Neural cell (in vitro differentiated cells): ENCODE measurements around the gene MYBPC3. TPM values are rescaled to one million over a fixed set of nuclear protein-coding genes. Genes with fewer than 3 reads are reported as not detected.

ENCODE experiments used
- H2AFZ ChIP-seq: fragments of 200-600, 300-800 bp; sonication (generic), shearing (Covaris generic); 2 replicates; pipeline ENCODE4 v1.6.0; 2014; ENCODE audit warnings: low read depth, mild to moderate bottlenecking, antibody characterized with exemption, low read length, moderate library complexity
- H3F3A ChIP-seq: fragments of 200-600 bp; shearing (Covaris generic); 2 replicates; pipeline ENCODE4 v1.6.1; 2016; ENCODE audit warnings: mild to moderate bottlenecking, moderate library complexity, mixed read lengths, antibody characterized with exemption, low read length; ENCODE audit not compliant: insufficient read depth, poor library complexity, severe bottlenecking
- H3K27ac ChIP-seq: fragments of 200-600, 300-800 bp; sonication (generic), shearing (Covaris generic); 2 replicates; pipeline ENCODE4 v1.5.1; 2014; ENCODE audit warnings: mild to moderate bottlenecking, low read length, moderate library complexity
- H3K27me3 ChIP-seq: fragments of 300-800, 200-600 bp; sonication (generic), shearing (Covaris generic); 2 replicates; pipeline ENCODE4 v1.6.0; 2014; ENCODE audit warnings: mild to moderate bottlenecking, low read depth, low read length, moderate library complexity; ENCODE audit not compliant: insufficient read depth
- H3K36me3 ChIP-seq: fragments of 300-800, 200-600 bp; sonication (generic), shearing (Covaris generic); 2 replicates; pipeline ENCODE4 v1.5.1; 2014; ENCODE audit warnings: mild to moderate bottlenecking, antibody characterized with exemption, low read length, moderate library complexity; ENCODE audit not compliant: insufficient read depth
- H3K4me2 ChIP-seq: fragments of 300-800, 200-600 bp; sonication (generic), shearing (Covaris generic); 2 replicates; pipeline ENCODE4 v1.6.0; 2014; ENCODE audit warnings: mild to moderate bottlenecking, low read length
- H3K4me3 ChIP-seq: fragments of 300-800, 200-600 bp; sonication (generic), shearing (Covaris generic); 2 replicates; pipeline ENCODE4 v1.5.1; 2014; ENCODE audit warnings: mild to moderate bottlenecking, low read length, moderate library complexity
- H3K79me2 ChIP-seq: fragments of 200-600 bp; shearing (Covaris generic); replicated peaks from 2 replicates; pipeline ENCODE4 v1.6.0; 2014; ENCODE audit warnings: mild to moderate bottlenecking, low read length, moderate library complexity; ENCODE audit not compliant: insufficient read depth
- H3K9ac ChIP-seq: fragments of 300-800, 200-600 bp; sonication (generic), shearing (Covaris generic); 2 replicates; pipeline ENCODE4 v1.6.1; 2016; ENCODE audit warnings: mild to moderate bottlenecking, low read length, mixed read lengths
- H3K9me2 ChIP-seq: fragments of 200-600 bp; shearing (Covaris generic); 2 replicates; pipeline ENCODE4 v1.6.1; 2016; ENCODE audit warnings: mild to moderate bottlenecking, low read length, mixed read lengths; ENCODE audit not compliant: insufficient read depth
- H3K9me3 ChIP-seq: fragments of 200-600, 300-800 bp; sonication (generic), shearing (Covaris generic); 2 replicates; pipeline ENCODE4 v1.6.1; 2016; ENCODE audit warnings: mild to moderate bottlenecking, mixed run types, low read length, moderate library complexity, mixed read lengths
- H4K20me1 ChIP-seq: fragments of 200-600 bp; shearing (Covaris generic); 2 replicates; pipeline ENCODE4 v1.6.1; 2016; ENCODE audit warnings: mild to moderate bottlenecking, mixed run types; ENCODE audit not compliant: insufficient read depth
- EP300 ChIP-seq: fragments of 450-650 bp; conservative IDR thresholded peaks from 2 replicates; pipeline ENCODE4 v1.6.1; 2014; ENCODE audit warnings: antibody characterized with exemption, mild to moderate bottlenecking, moderate library complexity; ENCODE audit not compliant: poor library complexity, severe bottlenecking
- EZH2 ChIP-seq: fragments of 200-600, 300-800 bp; shearing (Covaris generic), sonication (generic); IDR thresholded peaks from 2 replicates; pipeline ENCODE4 v1.6.1; 2014; ENCODE audit warnings: antibody characterized with exemption, low read length, borderline replicate concordance, mild to moderate bottlenecking; ENCODE audit not compliant: insufficient read depth, poor library complexity, severe bottlenecking
- MXI1 ChIP-seq: fragments of 450-650 bp; conservative IDR thresholded peaks from 2 replicates; pipeline ENCODE4 v1.6.1; 2014; ENCODE audit warnings: antibody characterized with exemption, mild to moderate bottlenecking; ENCODE audit not compliant: poor library complexity, severe bottlenecking
- POLR2AphosphoS5 ChIP-seq: IDR thresholded peaks from 2 replicates; pipeline ENCODE4 v1.6.1; 2012
- RAD21 ChIP-seq: fragments of 450-650 bp; conservative IDR thresholded peaks from 2 replicates; pipeline ENCODE4 v1.6.1; 2014; ENCODE audit warnings: antibody characterized with exemption, mild to moderate bottlenecking, moderate library complexity
- SMC3 ChIP-seq: fragments of 450-650 bp; conservative IDR thresholded peaks from 2 replicates; pipeline ENCODE4 v1.6.1; 2014; ENCODE audit warnings: antibody characterized with exemption, mild to moderate bottlenecking, moderate library complexity; ENCODE audit not compliant: poor library complexity
- TAF1 ChIP-seq: IDR thresholded peaks from 2 replicates; pipeline ENCODE4 v1.6.1; 2012; ENCODE audit warnings: low read depth
- polyA plus RNA-seq: library from polyadenylated mRNA; depleted of rRNA; stranded (reverse); fragments of >200 nt; gene quantifications from 2 replicates; pipeline ENCODE4 v1.2.3, GENCODE V29; 2014
- TF ChIP-seq, protein P1 (sequence below): IDR thresholded peaks from 2 replicates; pipeline ENCODE4 v1.6.1; 2012; ENCODE audit warnings: borderline replicate concordance
- TF ChIP-seq, protein P2 (sequence below): fragments of 450-650 bp; IDR thresholded peaks from 2 replicates; pipeline ENCODE4 v1.5.1; 2014; ENCODE audit warnings: antibody characterized with exemption, mild to moderate bottlenecking, moderate library complexity; ENCODE audit not compliant: poor library complexity, severe bottlenecking

Gene MYBPC3
- polyA plus RNA-seq, 1 donor from 2014 or later: not detected

DNA sequence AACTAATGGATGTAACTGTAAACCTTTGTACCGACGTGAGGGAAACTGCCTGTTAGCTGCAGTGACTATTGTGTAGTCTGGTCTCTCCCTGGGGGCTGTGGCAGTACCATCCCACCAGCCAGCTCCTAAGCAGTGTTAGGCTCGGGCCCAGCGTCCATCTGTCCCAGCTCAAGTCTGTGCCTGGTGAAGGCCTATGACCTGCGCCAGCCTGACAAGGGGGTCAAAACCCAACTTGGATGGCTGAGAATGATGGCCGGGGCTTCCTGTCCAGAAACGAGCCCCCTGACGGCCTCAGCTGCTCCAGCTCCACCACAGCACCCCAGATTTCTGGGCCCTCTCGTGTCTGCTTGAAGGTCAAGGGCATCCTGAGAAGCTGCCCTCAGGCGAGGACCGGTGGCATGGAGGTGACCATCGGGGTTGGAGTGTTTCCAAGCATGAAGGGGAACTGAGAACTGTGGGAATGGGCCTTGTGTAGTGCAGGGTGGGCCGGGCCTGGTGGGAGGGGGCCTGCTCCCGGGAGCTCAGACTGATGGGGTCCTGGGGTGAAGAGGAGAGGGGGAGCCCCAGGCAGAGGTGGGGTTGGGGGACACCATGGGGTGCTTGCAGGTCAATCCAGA lies 40.2 kb upstream of the MYBPC3 start:
- no peak overlapping the region for H3K27ac ChIP-seq
- no peaks in the 10 kb centered on the region for H3K9me2 ChIP-seq
- no peaks in the 10 kb centered on the region for H4K20me1 ChIP-seq
- H3K36me3 ChIP-seq: no peaks in the 10 kb centered on the region
- no peaks in the 10 kb centered on the region for H3K79me2 ChIP-seq
- H3K9ac ChIP-seq: no peak overlapping the region
- no peak overlapping the region for H3K4me2 ChIP-seq
- no peaks in the 10 kb centered on the region for H3K9me3 ChIP-seq
- TF ChIP-seq EZH2: no peak
- TF ChIP-seq, protein P1, sequence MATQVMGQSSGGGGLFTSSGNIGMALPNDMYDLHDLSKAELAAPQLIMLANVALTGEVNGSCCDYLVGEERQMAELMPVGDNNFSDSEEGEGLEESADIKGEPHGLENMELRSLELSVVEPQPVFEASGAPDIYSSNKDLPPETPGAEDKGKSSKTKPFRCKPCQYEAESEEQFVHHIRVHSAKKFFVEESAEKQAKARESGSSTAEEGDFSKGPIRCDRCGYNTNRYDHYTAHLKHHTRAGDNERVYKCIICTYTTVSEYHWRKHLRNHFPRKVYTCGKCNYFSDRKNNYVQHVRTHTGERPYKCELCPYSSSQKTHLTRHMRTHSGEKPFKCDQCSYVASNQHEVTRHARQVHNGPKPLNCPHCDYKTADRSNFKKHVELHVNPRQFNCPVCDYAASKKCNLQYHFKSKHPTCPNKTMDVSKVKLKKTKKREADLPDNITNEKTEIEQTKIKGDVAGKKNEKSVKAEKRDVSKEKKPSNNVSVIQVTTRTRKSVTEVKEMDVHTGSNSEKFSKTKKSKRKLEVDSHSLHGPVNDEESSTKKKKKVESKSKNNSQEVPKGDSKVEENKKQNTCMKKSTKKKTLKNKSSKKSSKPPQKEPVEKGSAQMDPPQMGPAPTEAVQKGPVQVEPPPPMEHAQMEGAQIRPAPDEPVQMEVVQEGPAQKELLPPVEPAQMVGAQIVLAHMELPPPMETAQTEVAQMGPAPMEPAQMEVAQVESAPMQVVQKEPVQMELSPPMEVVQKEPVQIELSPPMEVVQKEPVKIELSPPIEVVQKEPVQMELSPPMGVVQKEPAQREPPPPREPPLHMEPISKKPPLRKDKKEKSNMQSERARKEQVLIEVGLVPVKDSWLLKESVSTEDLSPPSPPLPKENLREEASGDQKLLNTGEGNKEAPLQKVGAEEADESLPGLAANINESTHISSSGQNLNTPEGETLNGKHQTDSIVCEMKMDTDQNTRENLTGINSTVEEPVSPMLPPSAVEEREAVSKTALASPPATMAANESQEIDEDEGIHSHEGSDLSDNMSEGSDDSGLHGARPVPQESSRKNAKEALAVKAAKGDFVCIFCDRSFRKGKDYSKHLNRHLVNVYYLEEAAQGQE: no peak
- TF ChIP-seq MXI1: no peak
- no peak for TF ChIP-seq RAD21
- TF ChIP-seq, protein P2, sequence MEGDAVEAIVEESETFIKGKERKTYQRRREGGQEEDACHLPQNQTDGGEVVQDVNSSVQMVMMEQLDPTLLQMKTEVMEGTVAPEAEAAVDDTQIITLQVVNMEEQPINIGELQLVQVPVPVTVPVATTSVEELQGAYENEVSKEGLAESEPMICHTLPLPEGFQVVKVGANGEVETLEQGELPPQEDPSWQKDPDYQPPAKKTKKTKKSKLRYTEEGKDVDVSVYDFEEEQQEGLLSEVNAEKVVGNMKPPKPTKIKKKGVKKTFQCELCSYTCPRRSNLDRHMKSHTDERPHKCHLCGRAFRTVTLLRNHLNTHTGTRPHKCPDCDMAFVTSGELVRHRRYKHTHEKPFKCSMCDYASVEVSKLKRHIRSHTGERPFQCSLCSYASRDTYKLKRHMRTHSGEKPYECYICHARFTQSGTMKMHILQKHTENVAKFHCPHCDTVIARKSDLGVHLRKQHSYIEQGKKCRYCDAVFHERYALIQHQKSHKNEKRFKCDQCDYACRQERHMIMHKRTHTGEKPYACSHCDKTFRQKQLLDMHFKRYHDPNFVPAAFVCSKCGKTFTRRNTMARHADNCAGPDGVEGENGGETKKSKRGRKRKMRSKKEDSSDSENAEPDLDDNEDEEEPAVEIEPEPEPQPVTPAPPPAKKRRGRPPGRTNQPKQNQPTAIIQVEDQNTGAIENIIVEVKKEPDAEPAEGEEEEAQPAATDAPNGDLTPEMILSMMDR: no peak
- TF ChIP-seq TAF1: no peak
- TF ChIP-seq POLR2AphosphoS5: no peak
- TF ChIP-seq SMC3: no peak
- TF ChIP-seq EP300: no peak
- no peaks in the 10 kb centered on the region for H3K27me3 ChIP-seq
- H3F3A ChIP-seq: no peaks in the 10 kb centered on the region
- no peak overlapping the region for H3K4me3 ChIP-seq
- no peak overlapping the region for H2AFZ ChIP-seq

DNA sequence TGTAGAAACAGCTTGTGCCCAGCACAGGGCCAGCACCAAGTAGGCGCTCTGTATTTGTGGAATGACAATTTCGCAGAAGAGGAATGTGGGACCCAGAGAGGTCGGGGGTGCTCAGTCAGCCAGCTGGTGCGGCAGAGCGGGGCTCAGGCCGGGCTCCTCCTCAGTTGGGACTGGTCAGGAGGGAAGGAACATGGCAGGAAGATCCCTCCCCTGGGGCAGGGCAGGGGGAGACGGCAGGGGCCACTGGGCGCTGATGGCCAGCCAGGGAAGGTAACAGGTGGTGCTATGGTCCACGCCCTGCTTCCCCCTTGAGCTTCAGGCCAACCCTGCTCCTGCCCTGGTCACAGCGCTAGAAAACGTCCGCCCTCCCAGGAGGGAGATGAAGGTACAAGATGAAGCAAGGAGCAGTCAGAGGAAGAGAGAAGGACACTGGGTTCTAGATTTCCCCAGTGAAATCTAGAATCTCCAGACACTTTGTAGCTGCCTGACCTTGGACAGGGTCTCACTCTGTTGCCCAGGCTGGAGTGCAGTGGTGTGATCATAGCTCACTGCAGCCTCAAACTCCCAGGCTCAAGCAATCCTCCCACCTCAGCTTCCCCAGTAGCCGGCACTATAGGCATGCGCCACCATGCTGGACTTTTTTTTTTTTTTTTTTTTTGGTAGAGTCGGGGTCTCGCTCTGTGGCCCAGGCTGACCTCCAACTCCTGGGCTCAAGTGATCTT lies 39.4 kb upstream of the MYBPC3 start:
- H3K4me2 ChIP-seq: no peak overlapping the region
- no peaks in the 10 kb centered on the region for H3F3A ChIP-seq
- H3K36me3 ChIP-seq: no peaks in the 10 kb centered on the region
- H2AFZ ChIP-seq: no peak overlapping the region
- H3K4me3 ChIP-seq: no peak overlapping the region
- H3K27me3 ChIP-seq: no peaks in the 10 kb centered on the region
- no peaks in the 10 kb centered on the region for H3K9me2 ChIP-seq
- TF ChIP-seq, protein P2: no peak
- TF ChIP-seq RAD21 (no peak), MXI1 (no peak), SMC3 (no peak), TAF1 (no peak), POLR2AphosphoS5 (no peak), EP300 (no peak), EZH2 (no peak)
- TF ChIP-seq, protein P1: no peak
- no peaks in the 10 kb centered on the region for H3K9me3 ChIP-seq
- no peaks in the 10 kb centered on the region for H4K20me1 ChIP-seq
- no peaks in the 10 kb centered on the region for H3K79me2 ChIP-seq
- no peak overlapping the region for H3K9ac ChIP-seq
- no peak overlapping the region for H3K27ac ChIP-seq
